GM21619 (cell line): ENCODE measurements around the gene CDK11B.
A peak's percentile ranks its signal among the peaks of the same experiment; 100 is the strongest.
"Not testable (repeated sequence)": the region's sequence is repeated elsewhere in the genome, so short reads cannot be mapped to it uniquely, and the experiment has no call there.

Source experiments
- ATAC-seq: cut with Tn5 transposase; IDR thresholded peaks from one replicate; pipeline ENCODE4 v1.9.1; 2021; ENCODE audit not compliant: unreplicated experiment

CDK11B gene

GRCh38 chr1:1658583-1659549, at the start of gene CDK11B:
Gene CDK11B (minus strand): TSS chr1:1659004. CDS start chr1:1657485, 1,519 bp downstream.
- peak; percentile 86 for ATAC-seq

- ATAC-seq, result not testable (repeated sequence)
Measured at GRCh38 chr1:1707897-1708296, 49.1 kb upstream of the CDK11B start.

- ATAC-seq, result not testable (repeated sequence)
Measured at GRCh38 chr1:1707241-1707640, 48.4 kb upstream of the CDK11B start.

GRCh38 chr1:1705623-1706022, 46.8 kb upstream of the CDK11B start:
- not testable (repeated sequence) for ATAC-seq

GRCh38 chr1:1704284-1704957, 45.6 kb upstream of the CDK11B start:
- ATAC-seq, result not testable (repeated sequence)

DNA sequence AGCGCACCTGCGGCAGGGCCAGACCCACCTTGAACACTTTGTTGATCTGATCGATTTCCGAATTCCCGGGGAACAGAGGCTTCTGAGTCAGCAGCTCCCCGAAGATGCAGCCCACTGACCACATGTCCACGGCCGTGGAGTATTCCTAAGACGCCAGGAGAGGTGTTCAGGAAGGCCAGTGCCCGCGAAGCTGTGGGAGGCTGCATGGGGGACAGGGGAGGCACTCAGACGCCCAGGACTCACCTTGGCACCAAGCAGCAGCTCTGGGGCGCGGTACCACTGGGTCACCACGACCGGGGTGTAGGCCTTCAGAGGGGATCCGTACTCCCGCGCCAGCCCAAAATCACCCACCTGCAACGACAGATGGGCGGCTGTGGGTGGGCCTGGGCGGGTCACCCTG, 45.0 kb upstream of the CDK11B start:
- ATAC-seq, result no peak

DNA sequence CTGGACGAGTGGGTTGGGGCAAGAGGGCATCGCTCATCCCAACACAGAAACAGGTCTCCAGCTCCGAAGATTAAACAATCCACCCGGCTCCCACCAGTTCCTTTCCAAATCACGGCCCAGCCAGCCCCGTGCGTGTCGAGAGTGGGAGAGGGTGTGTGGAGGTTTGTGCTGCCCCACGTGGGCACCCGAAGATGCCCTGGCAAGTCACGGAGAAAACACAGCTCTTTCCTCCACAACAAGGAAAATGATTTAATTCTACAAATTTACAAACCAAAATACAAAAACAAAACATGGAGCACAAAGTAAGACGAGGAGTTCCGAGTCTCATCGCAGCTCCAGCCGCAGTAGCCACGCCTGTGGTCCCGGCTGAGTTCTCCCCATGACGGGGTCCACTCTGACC, 43.7 kb upstream of the CDK11B start:
- ATAC-seq, result not testable (repeated sequence)

GRCh38 chr1:1700557-1700956, 41.8 kb upstream of the CDK11B start:
- not testable (repeated sequence) for ATAC-seq

- not testable (repeated sequence) for ATAC-seq
Measured at GRCh38 chr1:1700067-1700466, 41.3 kb upstream of the CDK11B start.

DNA sequence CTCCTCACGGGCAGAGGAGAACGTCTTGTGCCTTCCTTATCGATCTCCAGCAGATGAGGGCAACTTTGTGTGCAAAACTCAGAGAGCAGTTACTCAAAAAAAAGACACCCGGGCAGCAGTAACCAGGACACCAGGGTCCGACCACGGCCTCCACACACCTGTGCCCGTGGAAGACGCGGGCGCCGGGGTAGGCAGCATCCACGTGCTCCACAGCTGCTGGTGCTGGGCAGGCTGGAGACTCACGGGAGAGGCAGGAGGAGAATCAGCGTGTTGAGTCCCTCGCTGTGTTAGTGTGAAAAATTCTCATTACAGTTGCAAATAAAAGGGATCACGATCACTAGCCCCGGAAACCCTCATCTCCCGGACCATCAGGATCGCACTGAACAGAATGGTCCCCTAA, 40.3 kb upstream of the CDK11B start:
- ATAC-seq, result not testable (repeated sequence)

DNA sequence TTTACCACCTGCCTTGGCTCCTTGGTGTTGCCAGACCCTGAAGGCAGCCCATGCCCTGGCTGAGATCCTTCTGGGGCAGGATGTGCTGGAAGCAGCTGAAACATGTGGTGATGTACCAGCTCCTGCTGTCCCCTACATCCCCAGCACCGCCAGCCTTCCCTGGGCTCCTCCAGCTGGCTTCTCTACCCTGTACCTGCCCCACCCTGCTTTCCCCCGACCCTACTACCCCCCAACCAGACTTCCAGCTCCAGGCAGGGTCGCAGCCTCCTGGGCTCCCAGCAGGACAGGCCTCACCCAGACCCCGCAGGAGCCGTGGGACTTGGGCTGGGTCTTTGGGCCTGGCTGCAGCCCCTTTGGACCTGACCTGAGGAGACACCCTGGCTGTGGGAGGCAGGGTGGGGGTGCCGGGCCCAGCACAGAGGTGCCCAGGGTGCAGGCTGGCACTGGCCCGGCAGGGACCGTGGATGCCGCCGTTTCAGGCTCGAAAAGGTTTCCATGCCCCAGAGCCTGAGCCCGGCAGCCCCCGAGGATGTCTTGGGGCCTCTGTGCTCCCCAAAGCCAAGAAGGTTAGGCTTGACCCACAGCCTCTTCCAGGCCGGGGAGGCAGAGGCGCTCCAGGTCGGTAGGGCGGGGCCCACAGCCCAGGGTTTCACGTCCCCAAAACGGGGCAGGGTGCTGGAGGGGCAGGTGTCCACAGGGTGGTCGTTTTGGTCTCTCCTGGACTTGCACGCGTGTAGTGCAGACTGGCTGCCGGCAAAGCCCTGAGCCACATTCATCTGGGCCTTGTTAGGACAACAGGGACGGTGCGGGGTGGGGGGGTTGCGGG, 38.8 kb upstream of the CDK11B start:
- not testable (repeated sequence) for ATAC-seq

DNA sequence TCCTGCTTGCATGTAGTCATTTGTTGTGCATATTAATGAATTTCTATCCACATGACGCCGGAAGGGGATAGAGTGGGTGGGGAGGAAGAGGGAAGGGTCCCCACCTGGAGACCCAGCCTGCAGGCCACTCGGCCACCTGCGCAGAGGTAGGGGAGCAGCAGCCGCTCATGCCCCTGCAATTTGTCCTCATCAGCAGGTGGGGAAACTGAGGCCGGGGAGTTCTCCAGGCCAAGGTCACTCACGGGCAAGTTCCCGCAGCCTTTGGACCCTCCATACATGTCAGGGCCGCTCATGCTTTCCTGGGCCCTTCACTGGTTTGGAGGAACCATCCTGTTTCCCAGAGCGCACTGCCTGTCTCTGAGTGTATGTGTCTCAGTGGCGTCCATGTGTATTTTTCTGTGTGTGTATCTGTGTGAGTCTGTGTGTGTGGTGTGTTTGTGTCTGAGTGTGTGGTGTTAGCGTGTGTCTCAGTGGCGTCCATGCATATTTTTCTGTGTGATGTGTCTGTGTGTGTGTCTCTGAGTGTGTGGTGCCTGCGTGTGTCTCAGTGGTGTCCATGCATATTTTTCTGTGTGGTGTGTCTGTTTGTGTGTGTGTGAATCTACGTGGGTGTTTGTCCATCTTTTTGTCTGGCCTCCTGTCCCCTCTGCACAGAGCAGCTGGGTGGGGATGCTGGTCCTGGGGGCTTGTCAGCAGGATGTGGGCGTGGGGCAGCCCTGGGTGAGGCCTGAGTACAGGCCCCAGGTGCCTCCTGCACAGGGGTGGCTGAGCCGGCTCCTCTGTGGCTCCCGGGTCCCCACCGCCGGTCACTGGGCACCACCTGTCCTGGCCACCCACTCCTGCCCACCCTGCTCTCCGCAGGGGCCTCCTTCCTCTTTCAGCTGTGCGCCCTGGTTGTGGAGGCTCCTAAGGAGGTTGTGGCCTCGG, 37.9 kb upstream of the CDK11B start:
- ATAC-seq, result not testable (repeated sequence)

DNA sequence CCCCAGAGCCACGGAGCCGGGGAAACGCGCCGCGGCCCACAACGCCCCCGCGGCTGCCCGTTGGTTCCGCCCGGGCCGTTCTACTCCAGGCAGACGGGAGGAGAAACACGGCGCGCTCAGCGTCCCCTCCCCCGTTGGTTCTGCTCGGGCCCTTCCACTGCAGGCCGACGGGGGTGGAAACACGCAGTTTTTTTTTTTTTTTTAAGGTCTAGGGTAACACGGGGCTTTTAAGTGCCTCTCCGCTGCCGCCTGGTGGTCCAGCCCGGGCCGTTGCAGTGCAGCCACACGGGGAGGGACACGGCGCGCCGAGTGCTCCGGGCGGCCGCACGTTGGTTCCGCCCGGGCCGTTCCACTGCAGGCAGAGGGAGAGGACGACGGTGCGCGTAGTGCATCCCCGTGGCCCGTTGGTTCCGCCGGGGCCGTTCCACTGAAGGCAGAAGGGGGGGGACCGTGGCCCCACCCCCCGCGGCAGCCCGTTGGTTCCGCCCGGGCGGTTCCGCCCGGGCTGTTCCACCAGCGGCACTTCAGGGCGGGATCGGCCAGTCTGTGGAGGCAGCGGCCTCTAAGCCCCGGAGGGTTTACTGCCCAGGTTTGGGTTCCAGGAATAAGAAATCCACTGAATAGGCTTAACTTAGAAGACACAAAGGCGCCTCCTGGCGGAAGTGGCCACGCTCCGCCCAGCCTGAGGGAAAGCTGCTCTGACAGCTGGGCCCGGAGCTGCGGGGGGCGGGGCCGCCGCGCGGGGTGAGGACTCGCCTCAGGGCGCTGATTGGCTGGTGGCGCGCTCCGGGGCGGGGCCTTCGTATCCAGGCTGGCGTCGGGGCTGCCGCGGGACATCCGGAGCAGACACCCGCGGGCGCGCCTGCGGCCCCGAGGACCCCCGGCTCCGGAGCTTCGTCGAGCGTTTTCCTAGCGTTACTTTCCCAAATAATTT, 34.2 kb upstream of the CDK11B start, which contains the start of gene SLC35E2B:
Gene SLC35E2B, minus strand, starts transcription at position 82 of the 934 bp plus-strand sequence. CDS start 16,096 bp downstream, outside the sequence.
- peak; percentile 71 for ATAC-seq

- peak; percentile 40 for ATAC-seq
Measured at GRCh38 chr1:1692324-1692713, 33.5 kb upstream of the CDK11B start.

- not testable (repeated sequence) for ATAC-seq
Measured at GRCh38 chr1:1691443-1691842, 32.6 kb upstream of the CDK11B start.

DNA sequence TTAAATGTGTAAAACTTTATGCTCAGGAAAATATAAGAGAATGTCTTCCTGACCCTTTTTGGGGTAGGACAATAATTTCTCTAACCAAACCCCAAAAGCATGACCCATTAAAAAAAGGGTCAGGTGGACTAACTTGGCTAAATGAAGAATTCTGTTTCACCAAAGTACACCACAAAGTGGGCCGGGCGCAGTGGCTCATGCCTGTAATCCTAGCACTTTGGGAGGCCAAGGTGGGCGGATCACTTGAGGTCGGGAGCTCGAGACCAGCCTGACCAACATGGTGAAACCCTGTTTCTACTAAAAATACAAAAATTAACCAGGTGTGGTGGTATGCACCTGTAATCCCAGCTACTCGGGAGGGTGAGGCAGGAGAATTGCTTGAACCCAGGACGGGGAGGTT, 30.7 kb upstream of the CDK11B start:
- ATAC-seq, result not testable (repeated sequence)

- no peak for ATAC-seq
Measured at GRCh38 chr1:1687846-1688245, 29.0 kb upstream of the CDK11B start.

DNA sequence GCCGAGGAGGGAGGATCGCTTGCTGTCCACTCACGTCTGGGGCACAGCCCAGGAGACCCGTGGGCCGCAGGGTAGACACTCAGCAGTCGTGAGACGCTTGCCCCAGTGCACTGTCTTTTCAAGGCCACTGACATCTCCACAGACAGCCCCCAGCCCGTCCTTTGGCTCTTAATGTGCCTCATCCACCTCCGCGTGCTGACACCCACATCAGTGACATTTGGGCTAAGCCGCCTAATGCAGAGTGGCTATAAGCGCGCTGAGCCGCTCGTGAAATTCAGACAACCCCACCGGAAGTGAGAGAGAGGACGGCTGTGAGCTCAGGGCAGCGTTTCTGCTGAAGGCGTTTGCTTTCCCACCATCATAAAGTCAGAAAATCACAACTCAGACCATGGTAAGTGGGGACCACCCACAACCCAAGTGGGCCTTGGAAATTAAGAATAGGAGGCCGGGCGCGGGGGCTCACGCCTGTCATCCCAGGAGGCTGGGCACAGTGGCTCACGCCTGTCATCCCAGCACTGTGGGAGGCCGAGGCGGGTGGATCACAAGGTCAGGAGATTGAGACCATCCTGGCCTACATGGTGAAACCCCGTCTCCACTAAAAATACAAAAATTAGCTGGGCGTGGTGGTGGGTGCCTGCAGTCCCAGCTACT, 25.4 kb upstream of the CDK11B start:
- ATAC-seq, result no peak
